Activated CD4-positive, CD25-positive, alpha-beta regulatory T cell treated with anti-CD3 and anti-CD28 coated beads, Interleukin-2, amount 50 U/mL, for 16 hours (primary cell): ENCODE measurements around the gene REELD1.
A peak's percentile ranks its signal among the peaks of the same experiment; 100 is the strongest.

Experiments used
- DNase-seq: peaks from one replicate; pipeline ENCODE4 v3.0.0-alpha.2; 2020; ENCODE audit warnings: low read depth, low spot score

REELD1 gene

GRCh38 chr4:146214238-146214637, at the start of gene REELD1:
TSS of gene REELD1 (plus strand) at chr4:146214538. CDS start at chr4:146216953, 2,415 bp downstream.
- DNase-seq, result no peak

- DNase-seq, result no peak
These were observed 49.1 kb upstream of the REELD1 start for GRCh38 chr4:146165221-146165620.

GRCh38 chr4:146165840-146166239, 48.5 kb upstream of the REELD1 start:
- DNase-seq, result no peak

- DNase-seq, result no peak
These were observed 44.2 kb upstream of the REELD1 start for GRCh38 chr4:146170149-146170548.

GRCh38 chr4:146175541-146176453, 38.5 kb upstream of the REELD1 start, which contains the start of gene LSM6:
TSS of gene LSM6 (plus strand) at chr4:146175718. CDS start at chr4:146182922, 7,204 bp downstream.
- peak; percentile 62 for DNase-seq

- no peak for DNase-seq
These were observed 37.4 kb upstream of the REELD1 start for GRCh38 chr4:146176891-146177290.

- DNase-seq, result no peak
These were observed 36.2 kb upstream of the REELD1 start for GRCh38 chr4:146178126-146178525.

GRCh38 chr4:146179784-146180370, 34.5 kb upstream of the REELD1 start:
- DNase-seq, result no peak

- no peak for DNase-seq
These were observed 31.9 kb upstream of the REELD1 start for GRCh38 chr4:146182443-146182842.

GRCh38 chr4:146183209-146183608, 31.1 kb upstream of the REELD1 start:
- DNase-seq, result no peak

- no peak for DNase-seq
These were observed 28.3 kb upstream of the REELD1 start for GRCh38 chr4:146186041-146186440.

- DNase-seq, result no peak
These were observed 27.7 kb upstream of the REELD1 start for GRCh38 chr4:146186596-146186995.

- DNase-seq, result no peak
These were observed 23.9 kb upstream of the REELD1 start for GRCh38 chr4:146190456-146190855.

- no peak for DNase-seq
These were observed 22.4 kb upstream of the REELD1 start for GRCh38 chr4:146191766-146192458.

GRCh38 chr4:146193628-146194027, 20.7 kb upstream of the REELD1 start:
- no peak for DNase-seq

GRCh38 chr4:146194212-146194611, 20.1 kb upstream of the REELD1 start:
- no peak for DNase-seq

GRCh38 chr4:146202665-146203064, 11.7 kb upstream of the REELD1 start:
- no peak for DNase-seq

- DNase-seq, result no peak
These were observed 6.9 kb upstream of the REELD1 start for GRCh38 chr4:146207410-146207809.

- no peak for DNase-seq
These were observed 3.4 kb upstream of the REELD1 start for GRCh38 chr4:146210890-146211289.

GRCh38 chr4:146211440-146211839, 2.9 kb upstream of the REELD1 start:
- DNase-seq, result no peak

- no peak for DNase-seq
These were observed 1.6 kb upstream of the REELD1 start for GRCh38 chr4:146212781-146213180.

- DNase-seq, result no peak
These were observed 8.0 kb downstream of the REELD1 start for GRCh38 chr4:146222313-146222712.
